ENCODE data around the gene LIMK1.
A peak's percentile ranks its signal among the peaks of the same experiment; 100 is the strongest.

LIMK1 gene

GRCh38 chr7:74095135-74095534 is 11.5 kb downstream of the LIMK1 start:
- Histone ChIP-seq H3K27ac (ENCODE audit: low read depth, low read length, poor library complexity, severe bottlenecking) (peak overlapping the region; percentile 91), H4K20me1 (ENCODE audit: insufficient read depth, low read length) (no peaks in the 10 kb centered on the region), H3K79me2 (ENCODE audit: insufficient read depth, low read length) (no peaks in the 10 kb centered on the region), H3K27me3 (ENCODE audit: insufficient read depth, low read length) (no peaks in the 10 kb centered on the region), H3K9me2 (ENCODE audit: low read depth, low read length) (no peaks in the 10 kb centered on the region), H3K4me3 (ENCODE audit: low read depth, low read length, poor library complexity, severe bottlenecking) (peak overlapping the region; percentile 64), H3K9ac (ENCODE audit: low read length) (peak overlapping the region; percentile 66; the same call in 1 of the 2 replicates), H3F3A (ENCODE audit: insufficient read depth, low read length) (peaks cover 12% of the 10 kb centered on the region; the same call in 1 of the 2 replicates), H3K4me2 (ENCODE audit: low read length) (peak overlapping the region; percentile 78), H3K9me3 (ENCODE audit: low read length) (no peaks in the 10 kb centered on the region), H3K36me3 (ENCODE audit: insufficient read depth, low read length) (peaks cover 35% of the 10 kb centered on the region), H3K4me1 (ENCODE audit: insufficient read depth, low read length, severe bottlenecking) (peaks cover 42% of the 10 kb centered on the region), H2AFZ (ENCODE audit: low read length) (no peak overlapping the region)
- no peak for TF ChIP-seq EZH2 (IDR thresholded peaks at IDR 0.05; ENCODE audit: borderline replicate concordance, low read length)
- TF ChIP-seq, protein P1, sequence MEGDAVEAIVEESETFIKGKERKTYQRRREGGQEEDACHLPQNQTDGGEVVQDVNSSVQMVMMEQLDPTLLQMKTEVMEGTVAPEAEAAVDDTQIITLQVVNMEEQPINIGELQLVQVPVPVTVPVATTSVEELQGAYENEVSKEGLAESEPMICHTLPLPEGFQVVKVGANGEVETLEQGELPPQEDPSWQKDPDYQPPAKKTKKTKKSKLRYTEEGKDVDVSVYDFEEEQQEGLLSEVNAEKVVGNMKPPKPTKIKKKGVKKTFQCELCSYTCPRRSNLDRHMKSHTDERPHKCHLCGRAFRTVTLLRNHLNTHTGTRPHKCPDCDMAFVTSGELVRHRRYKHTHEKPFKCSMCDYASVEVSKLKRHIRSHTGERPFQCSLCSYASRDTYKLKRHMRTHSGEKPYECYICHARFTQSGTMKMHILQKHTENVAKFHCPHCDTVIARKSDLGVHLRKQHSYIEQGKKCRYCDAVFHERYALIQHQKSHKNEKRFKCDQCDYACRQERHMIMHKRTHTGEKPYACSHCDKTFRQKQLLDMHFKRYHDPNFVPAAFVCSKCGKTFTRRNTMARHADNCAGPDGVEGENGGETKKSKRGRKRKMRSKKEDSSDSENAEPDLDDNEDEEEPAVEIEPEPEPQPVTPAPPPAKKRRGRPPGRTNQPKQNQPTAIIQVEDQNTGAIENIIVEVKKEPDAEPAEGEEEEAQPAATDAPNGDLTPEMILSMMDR (IDR thresholded peaks at IDR 0.05; ENCODE audit: low read length), result no peak

GRCh38 chr7:74097937-74098614 is 14.5 kb downstream of the LIMK1 start:
- Histone ChIP-seq H3F3A (ENCODE audit: insufficient read depth, low read length) (peaks cover 10% of the 10 kb centered on the region; the same call in 1 of the 2 replicates), H3K36me3 (ENCODE audit: insufficient read depth, low read length) (peaks cover 44% of the 10 kb centered on the region), H3K9me3 (ENCODE audit: low read length) (no peaks in the 10 kb centered on the region), H3K27ac (ENCODE audit: low read depth, low read length, poor library complexity, severe bottlenecking) (no peak overlapping the region), H3K79me2 (ENCODE audit: insufficient read depth, low read length) (no peaks in the 10 kb centered on the region), H3K9me2 (ENCODE audit: low read depth, low read length) (no peaks in the 10 kb centered on the region), H3K4me2 (ENCODE audit: low read length) (no peak overlapping the region), H2AFZ (ENCODE audit: low read length) (no peak overlapping the region), H4K20me1 (ENCODE audit: insufficient read depth, low read length) (no peaks in the 10 kb centered on the region), H3K9ac (ENCODE audit: low read length) (no peak overlapping the region), H3K27me3 (ENCODE audit: insufficient read depth, low read length) (no peaks in the 10 kb centered on the region), H3K4me1 (ENCODE audit: insufficient read depth, low read length, severe bottlenecking) (peaks cover 47% of the 10 kb centered on the region), H3K4me3 (ENCODE audit: low read depth, low read length, poor library complexity, severe bottlenecking) (no peak overlapping the region)
- no peak for TF ChIP-seq EZH2 (IDR thresholded peaks at IDR 0.05; ENCODE audit: borderline replicate concordance, low read length)
- TF ChIP-seq, protein P1 (IDR thresholded peaks at IDR 0.05; ENCODE audit: low read length), result no peak

GRCh38 chr7:74099031-74099430 is 15.4 kb downstream of the LIMK1 start:
- Histone ChIP-seq H4K20me1 (ENCODE audit: insufficient read depth, low read length) (no peaks in the 10 kb centered on the region), H3K9me2 (ENCODE audit: low read depth, low read length) (no peaks in the 10 kb centered on the region), H3K36me3 (ENCODE audit: insufficient read depth, low read length) (peaks cover 47% of the 10 kb centered on the region), H3K4me2 (ENCODE audit: low read length) (no peak overlapping the region), H3K27ac (ENCODE audit: low read depth, low read length, poor library complexity, severe bottlenecking) (peak overlapping the region; percentile 88), H3K4me1 (ENCODE audit: insufficient read depth, low read length, severe bottlenecking) (peaks cover 37% of the 10 kb centered on the region), H2AFZ (ENCODE audit: low read length) (no peak overlapping the region), H3K27me3 (ENCODE audit: insufficient read depth, low read length) (no peaks in the 10 kb centered on the region), H3K9me3 (ENCODE audit: low read length) (no peaks in the 10 kb centered on the region), H3K4me3 (ENCODE audit: low read depth, low read length, poor library complexity, severe bottlenecking) (no peak overlapping the region), H3K79me2 (ENCODE audit: insufficient read depth, low read length) (no peaks in the 10 kb centered on the region), H3F3A (ENCODE audit: insufficient read depth, low read length) (peaks cover 10% of the 10 kb centered on the region; the same call in 1 of the 2 replicates), H3K9ac (ENCODE audit: low read length) (no peak overlapping the region)
- TF ChIP-seq, protein P1 (IDR thresholded peaks at IDR 0.05; ENCODE audit: low read length), result no peak
- no peak for TF ChIP-seq EZH2 (IDR thresholded peaks at IDR 0.05; ENCODE audit: borderline replicate concordance, low read length)
